H9 (cell line): ENCODE results near the gene ARHGAP25. TPM values are rescaled to one million over a fixed set of nuclear protein-coding genes. Genes with fewer than 3 reads are reported as not detected.

Source experiments
- DNase-seq: peaks from one replicate; pipeline ENCODE4 v3.0.0-alpha.2; 2017
- H2AFZ ChIP-seq: one replicate; pipeline ENCODE4 v1.6.1; 2013; ENCODE audit warnings: mild to moderate bottlenecking, low read length, control low read depth, moderate library complexity
- H2AK5ac ChIP-seq: 2 replicates; pipeline ENCODE4 v1.6.1; 2013; ENCODE audit warnings: low read length, control low read depth, mixed read lengths; ENCODE audit not compliant: insufficient read length
- H2BK120ac ChIP-seq: one replicate; pipeline ENCODE4 v1.6.1; 2013; ENCODE audit warnings: low read depth, mild to moderate bottlenecking, low read length, control low read depth, inconsistent platforms; ENCODE audit not compliant: poor library complexity, severe bottlenecking
- H2BK12ac ChIP-seq: 2 replicates; pipeline ENCODE4 v1.6.1; 2013; ENCODE audit warnings: low read length, control low read depth, mixed read lengths, low read depth; ENCODE audit not compliant: insufficient read length
- H2BK15ac ChIP-seq: 2 replicates; pipeline ENCODE4 v1.6.1; 2013; ENCODE audit warnings: low read depth, low read length, control low read depth
- H2BK20ac ChIP-seq: one replicate; pipeline ENCODE4 v1.6.1; 2013; ENCODE audit warnings: low read depth, mild to moderate bottlenecking, low read length, control low read depth, inconsistent platforms; ENCODE audit not compliant: poor library complexity, severe bottlenecking
- H2BK5ac ChIP-seq: 2 replicates; pipeline ENCODE4 v1.6.1; 2013; ENCODE audit warnings: low read length, control low read depth, mixed read lengths; ENCODE audit not compliant: insufficient read length
- H3K14ac ChIP-seq: 2 replicates; pipeline ENCODE4 v1.6.1; 2013; ENCODE audit warnings: low read length, control low read depth; ENCODE audit not compliant: insufficient read depth
- H3K18ac ChIP-seq: 2 replicates; pipeline ENCODE4 v1.6.1; 2013; ENCODE audit warnings: low read depth, mild to moderate bottlenecking, mixed read lengths, low read length, control low read depth; ENCODE audit not compliant: insufficient read length
- H3K23ac ChIP-seq: 2 replicates; pipeline ENCODE4 v1.6.1; 2013; ENCODE audit warnings: low read length, control low read depth, mixed read lengths, low read depth; ENCODE audit not compliant: insufficient read length
- H3K23me2 ChIP-seq: 2 replicates; pipeline ENCODE4 v1.6.1; 2013; ENCODE audit warnings: low read depth, mild to moderate bottlenecking, mixed read lengths, low read length, control low read depth; ENCODE audit not compliant: insufficient read length, poor library complexity, severe bottlenecking
- H3K27ac ChIP-seq: 2 replicates; pipeline ENCODE4 v1.5.1; 2013; ENCODE audit warnings: low read length, control low read depth, mixed read lengths, low read depth; ENCODE audit not compliant: insufficient read length
- H3K27me3 ChIP-seq: 2 replicates; pipeline ENCODE4 v1.6.1; 2013; ENCODE audit warnings: low read length, control low read depth, inconsistent platforms; ENCODE audit not compliant: insufficient read depth
- H3K4ac ChIP-seq: 2 replicates; pipeline ENCODE4 v1.6.1; 2013; ENCODE audit warnings: low read depth, mild to moderate bottlenecking, control low read depth, inconsistent platforms, low read length, moderate library complexity
- H3K4me1 ChIP-seq: 2 replicates; pipeline ENCODE4 v1.6.1; 2013; ENCODE audit warnings: low read length, control low read depth, inconsistent platforms; ENCODE audit not compliant: insufficient read depth
- H3K4me2 ChIP-seq: 2 replicates; pipeline ENCODE4 v1.6.1; 2013; ENCODE audit warnings: low read length, control low read depth, mixed read lengths; ENCODE audit not compliant: insufficient read length, insufficient read depth
- H3K56ac ChIP-seq: 2 replicates; pipeline ENCODE4 v1.6.1; 2013; ENCODE audit warnings: low read depth, mild to moderate bottlenecking, mixed read lengths, low read length, control low read depth; ENCODE audit not compliant: insufficient read length
- H3K79me1 ChIP-seq: 2 replicates; pipeline ENCODE4 v1.6.1; 2013; ENCODE audit warnings: low read depth, mild to moderate bottlenecking, moderate library complexity, low read length, control low read depth, inconsistent platforms; ENCODE audit not compliant: insufficient read depth, poor library complexity, severe bottlenecking
- H3K79me2 ChIP-seq: 2 replicates; pipeline ENCODE4 v1.6.1; 2013; ENCODE audit warnings: low read length, control low read depth, inconsistent platforms; ENCODE audit not compliant: insufficient read depth
- H3K9ac ChIP-seq: 2 replicates; pipeline ENCODE4 v1.6.1; 2013; ENCODE audit warnings: low read length, control low read depth, mixed read lengths; ENCODE audit not compliant: insufficient read length; ENCODE audit errors: extremely low read depth
- H3K9me3 ChIP-seq: one replicate; pipeline ENCODE4 v1.6.1; 2013; ENCODE audit warnings: low read depth, low read length, inconsistent platforms; ENCODE audit not compliant: control insufficient read depth
- H3T11ph ChIP-seq: one replicate; pipeline ENCODE4 v1.6.1; 2013; ENCODE audit warnings: mild to moderate bottlenecking, low read length, control low read depth, inconsistent platforms
- H4K20me1 ChIP-seq: one replicate; pipeline ENCODE4 v1.6.1; 2013; ENCODE audit not compliant: control insufficient read depth, insufficient read length, insufficient read depth
- H4K5ac ChIP-seq: 2 replicates; pipeline ENCODE4 v1.6.1; 2013; ENCODE audit warnings: low read depth, mild to moderate bottlenecking, mixed read lengths, low read length, control low read depth; ENCODE audit not compliant: insufficient read length
- H4K8ac ChIP-seq: replicated peaks from 2 replicates; pipeline ENCODE4 v1.6.1; 2013; ENCODE audit warnings: low read length, control low read depth, mixed read lengths, low read depth; ENCODE audit not compliant: insufficient read length
- H4K91ac ChIP-seq: 2 replicates; pipeline ENCODE4 v1.6.1; 2013; ENCODE audit warnings: low read depth, mild to moderate bottlenecking, moderate library complexity, mixed read lengths, low read length, control low read depth; ENCODE audit not compliant: insufficient read length
- H3K27ac Mint-ChIP-seq, 3 experiments: 2 replicates in 2 of 3; 3 replicates in 1 of 3; pipeline ENCODE4 v1.8.0; 2020 to 2021; ENCODE audit warnings: mixed read lengths in 3 of 3, mild to moderate bottlenecking in 1 of 3, moderate library complexity in 1 of 3
- H3K27me3 Mint-ChIP-seq: 2 replicates; pipeline ENCODE4 v1.8.0; 2021; ENCODE audit warnings: low read depth, mild to moderate bottlenecking, moderate library complexity, mixed read lengths
- H3K36me3 Mint-ChIP-seq, 3 experiments: 2 replicates in 2 of 3; 3 replicates in 1 of 3; pipeline ENCODE4 v1.8.0; 2020 to 2021; ENCODE audit warnings: low read depth in 3 of 3, mixed read lengths in 3 of 3; ENCODE audit not compliant: insufficient read depth in 1 of 3
- H3K4me1 Mint-ChIP-seq, 2 experiments: 2 replicates each; pipeline ENCODE4 v1.8.0; 2020; ENCODE audit warnings: mixed read lengths in 2 of 2
- H3K4me3 Mint-ChIP-seq, 2 experiments: 2 replicates in 1 of 2; 3 replicates in 1 of 2; pipeline ENCODE4 v1.8.0; 2020 to 2021; ENCODE audit warnings: mild to moderate bottlenecking in 2 of 2, mixed read lengths in 2 of 2, moderate library complexity in 1 of 2
- H3K9me3 Mint-ChIP-seq, 2 experiments: 2 replicates in 1 of 2; 3 replicates in 1 of 2; pipeline ENCODE4 v1.8.0; 2020; ENCODE audit warnings: mild to moderate bottlenecking in 2 of 2, mixed read lengths in 2 of 2, moderate library complexity in 1 of 2
- CTCF ChIP-seq: fragments of 200-600 bp; sonication (generic); conservative IDR thresholded peaks from 3 replicates; pipeline ENCODE4 v1.8.0; 2021; ENCODE audit warnings: antibody characterized with exemption, mild to moderate bottlenecking
- WGBS: extraction: QIAGEN DNeasy Blood & Tissue Kit; methylation state at CpG from one replicate; pipeline ENCODE4 v1.1.7; 2013; ENCODE audit warnings: missing lambda C conversion rate, low lambda C conversion rate, mixed read lengths; ENCODE audit not compliant: insufficient read length; ENCODE audit errors: extremely low coverage; 5-methylcytosine and 5-hydroxymethylcytosine counted together
- total RNA-seq: library from RNA; stranded (reverse); gene quantifications from 2 replicates; pipeline ENCODE4 v1.2.1, GENCODE V29; 2021

ARHGAP25 gene
- total RNA-seq, 1 experiment from 2014 or later = 1.3 TPM

DNA sequence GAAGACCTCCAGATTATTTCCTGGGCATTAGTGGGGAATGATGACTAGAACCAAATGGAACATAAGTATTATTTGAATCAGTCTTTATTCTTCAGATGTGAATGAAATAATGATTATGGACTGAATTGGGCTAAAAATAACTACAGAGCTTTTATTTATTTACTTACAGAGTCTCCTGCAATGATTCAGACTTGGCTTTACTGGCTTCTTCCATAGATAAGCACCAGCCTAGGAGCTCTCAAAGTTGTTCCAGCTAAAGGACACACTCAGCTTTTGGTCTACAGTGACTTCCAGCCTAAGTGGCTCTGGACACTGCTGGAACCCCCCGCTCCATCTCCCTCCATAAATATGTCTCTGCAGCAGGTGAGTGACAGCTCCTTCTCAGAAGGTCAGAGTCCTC, 24.3 kb upstream of the ARHGAP25 start:
- no peaks in the 10 kb centered on the region; a peak in 1 of 5 replicates for H3K9me3 Mint-ChIP-seq
- H3K27me3 Mint-ChIP-seq = no peaks in the 10 kb centered on the region
- WGBS = no CpG with 5 or more reads among the region's 1 CpG
- Histone ChIP-seq H4K20me1 (no peaks in the 10 kb centered on the region), H3K18ac (no peak overlapping the region), H3K27ac (no peak overlapping the region), H3K56ac (no peak overlapping the region), H3K23me2 (no peaks in the 10 kb centered on the region), H4K8ac (no peak overlapping the region), H3K4ac (no peak overlapping the region), H3K79me1 (no peaks in the 10 kb centered on the region), H3K9ac (no peak overlapping the region), H3T11ph (no peak overlapping the region), H2BK15ac (no peak overlapping the region), H2AFZ (no peak overlapping the region), H2AK5ac (no peak overlapping the region), H3K23ac (no peak overlapping the region), H3K4me2 (no peak overlapping the region), H2BK120ac (no peak overlapping the region), H3K79me2 (no peaks in the 10 kb centered on the region), H3K9me3 (no peaks in the 10 kb centered on the region), H3K27me3 (no peaks in the 10 kb centered on the region), H2BK20ac (no peak overlapping the region), H3K4me1 (no peaks in the 10 kb centered on the region), H4K91ac (no peak overlapping the region), H4K5ac (no peak overlapping the region), H2BK5ac (no peak overlapping the region), H3K14ac (no peak overlapping the region), H2BK12ac (no peak overlapping the region)
- H3K4me1 Mint-ChIP-seq = peaks cover 2 to 7% of the 10 kb centered on the region in 2 experiments; a peak in 3 of 4 replicates
- DNase-seq = no peak
- no peak for TF ChIP-seq CTCF
- no peak overlapping the region for H3K4me3 Mint-ChIP-seq
- no peak overlapping the region for H3K27ac Mint-ChIP-seq
- 0 out of 7 replicates have a peak, but pooled peaks cover 0 to 2% (median 0%) of the 10 kb centered on the region in 3 experiments for H3K36me3 Mint-ChIP-seq
